ENCODE data around the gene LRRFIP2.

LRRFIP2 gene

DNA sequence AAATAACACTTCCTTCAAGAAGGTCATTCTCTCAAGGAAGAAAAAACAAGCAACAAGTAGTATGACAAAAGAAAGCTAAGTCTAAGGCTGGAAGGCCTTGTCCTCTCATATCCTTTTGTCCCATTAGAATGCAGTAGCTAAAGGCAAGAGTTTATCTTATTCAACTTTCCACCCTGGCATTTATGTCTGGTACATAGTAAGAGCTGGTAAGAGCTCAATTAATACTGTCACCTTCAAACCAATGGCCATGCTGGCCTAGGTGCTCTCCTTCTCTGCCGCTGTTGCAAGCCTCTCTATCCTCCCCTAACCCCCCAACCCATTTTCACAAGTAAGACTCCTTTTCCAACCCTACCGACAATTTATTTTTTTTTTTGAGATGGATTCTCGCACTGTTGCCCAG lies 81.9 kb downstream of the LRRFIP2 start:
- H3K27ac ChIP-seq: no peak overlapping the region

DNA sequence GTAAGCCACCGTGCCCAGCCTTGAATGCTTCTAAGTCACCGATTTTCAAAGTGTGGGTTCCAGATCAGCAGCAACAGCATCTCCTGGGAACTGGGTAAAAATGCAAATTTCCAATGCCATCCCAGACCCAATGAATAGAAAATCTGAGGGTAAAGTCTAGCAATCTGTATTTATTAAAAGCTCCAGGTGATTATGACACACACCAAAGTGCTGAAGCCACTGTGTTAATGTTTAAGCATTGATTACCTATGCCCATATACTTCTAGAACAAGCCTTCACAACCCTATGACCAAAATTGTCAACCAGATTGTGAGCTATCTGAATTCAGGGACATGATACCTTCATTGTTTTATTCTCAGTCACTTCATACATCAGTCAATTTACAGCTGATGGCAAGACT lies 86.5 kb downstream of the LRRFIP2 start:
- no peak for TF ChIP-seq ZFX (IDR thresholded peaks at IDR 0.05)
- TF ChIP-seq, protein P1, sequence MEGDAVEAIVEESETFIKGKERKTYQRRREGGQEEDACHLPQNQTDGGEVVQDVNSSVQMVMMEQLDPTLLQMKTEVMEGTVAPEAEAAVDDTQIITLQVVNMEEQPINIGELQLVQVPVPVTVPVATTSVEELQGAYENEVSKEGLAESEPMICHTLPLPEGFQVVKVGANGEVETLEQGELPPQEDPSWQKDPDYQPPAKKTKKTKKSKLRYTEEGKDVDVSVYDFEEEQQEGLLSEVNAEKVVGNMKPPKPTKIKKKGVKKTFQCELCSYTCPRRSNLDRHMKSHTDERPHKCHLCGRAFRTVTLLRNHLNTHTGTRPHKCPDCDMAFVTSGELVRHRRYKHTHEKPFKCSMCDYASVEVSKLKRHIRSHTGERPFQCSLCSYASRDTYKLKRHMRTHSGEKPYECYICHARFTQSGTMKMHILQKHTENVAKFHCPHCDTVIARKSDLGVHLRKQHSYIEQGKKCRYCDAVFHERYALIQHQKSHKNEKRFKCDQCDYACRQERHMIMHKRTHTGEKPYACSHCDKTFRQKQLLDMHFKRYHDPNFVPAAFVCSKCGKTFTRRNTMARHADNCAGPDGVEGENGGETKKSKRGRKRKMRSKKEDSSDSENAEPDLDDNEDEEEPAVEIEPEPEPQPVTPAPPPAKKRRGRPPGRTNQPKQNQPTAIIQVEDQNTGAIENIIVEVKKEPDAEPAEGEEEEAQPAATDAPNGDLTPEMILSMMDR (conservative IDR thresholded peaks at IDR 0.05): no peak
- H3K27ac ChIP-seq: no peak overlapping the region

More for the DNA sequence above, 81.9 kb downstream of the LRRFIP2 start:
- TF ChIP-seq, protein P1 (conservative IDR thresholded peaks at IDR 0.05): no peak
- TF ChIP-seq ZFX (IDR thresholded peaks at IDR 0.05): no peak

DNA sequence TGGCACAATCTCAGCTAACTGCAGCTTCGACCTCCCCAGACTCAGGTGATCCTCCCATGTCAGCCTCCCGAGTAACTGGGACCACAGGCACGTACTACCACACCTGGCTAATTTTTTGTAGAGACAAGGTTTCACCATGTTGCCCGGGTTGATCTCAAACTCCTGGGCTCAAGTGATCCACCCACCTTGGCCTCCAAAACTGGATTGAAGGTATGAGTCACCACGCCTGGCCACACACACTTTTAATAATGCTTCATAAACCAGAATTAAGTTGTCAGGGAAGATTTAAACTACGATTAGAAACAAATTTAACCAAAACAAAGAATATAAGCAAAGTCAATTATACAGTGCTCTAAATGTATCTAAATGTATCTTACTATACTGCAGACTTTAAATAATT lies 87.5 kb downstream of the LRRFIP2 start:
- no peak overlapping the region for H3K27ac ChIP-seq
- TF ChIP-seq ZFX (IDR thresholded peaks at IDR 0.05): no peak
- TF ChIP-seq, protein P1 (conservative IDR thresholded peaks at IDR 0.05): no peak

DNA sequence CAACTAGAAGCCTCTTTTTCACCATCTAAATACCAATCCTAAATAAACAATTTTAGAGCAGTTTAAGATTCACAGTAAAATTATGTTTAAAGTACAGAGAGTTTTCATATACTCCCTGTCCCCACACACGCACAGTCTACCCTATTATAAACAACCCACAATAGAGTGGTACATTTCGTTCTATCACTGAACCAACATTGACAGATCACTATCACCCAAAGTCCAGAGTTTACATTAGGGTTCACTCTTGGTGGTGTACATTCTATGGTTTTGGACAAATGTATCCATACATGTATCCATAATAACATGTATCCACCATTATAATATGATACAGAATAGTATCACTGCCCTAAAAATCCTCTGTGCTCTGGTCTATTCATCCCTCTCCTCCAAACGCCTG lies 92.1 kb downstream of the LRRFIP2 start:
- H3K27ac ChIP-seq: no peak overlapping the region
- TF ChIP-seq, protein P1 (conservative IDR thresholded peaks at IDR 0.05): no peak
- TF ChIP-seq ZFX (IDR thresholded peaks at IDR 0.05): no peak

DNA sequence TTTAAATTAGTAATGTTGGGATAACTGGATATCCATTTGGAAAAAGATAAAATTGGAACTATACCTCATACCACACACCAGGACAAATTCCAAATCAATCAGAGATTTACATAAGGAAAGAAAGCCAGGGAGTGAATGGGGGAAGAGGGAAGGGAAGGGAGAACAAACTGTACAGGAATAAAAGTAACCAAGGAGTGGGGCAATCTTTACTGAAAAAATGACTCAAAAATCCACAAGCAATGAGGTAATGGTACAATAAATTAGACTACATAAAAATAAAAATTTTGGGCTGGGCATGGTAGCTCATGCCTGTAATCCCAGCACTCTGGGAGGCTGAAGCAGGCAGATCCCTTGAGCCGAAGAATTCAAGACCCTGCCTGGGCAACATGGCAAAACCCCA lies 98.4 kb downstream of the LRRFIP2 start:
- TF ChIP-seq ZFX (IDR thresholded peaks at IDR 0.05): no peak
- TF ChIP-seq, protein P1 (conservative IDR thresholded peaks at IDR 0.05): no peak

DNA sequence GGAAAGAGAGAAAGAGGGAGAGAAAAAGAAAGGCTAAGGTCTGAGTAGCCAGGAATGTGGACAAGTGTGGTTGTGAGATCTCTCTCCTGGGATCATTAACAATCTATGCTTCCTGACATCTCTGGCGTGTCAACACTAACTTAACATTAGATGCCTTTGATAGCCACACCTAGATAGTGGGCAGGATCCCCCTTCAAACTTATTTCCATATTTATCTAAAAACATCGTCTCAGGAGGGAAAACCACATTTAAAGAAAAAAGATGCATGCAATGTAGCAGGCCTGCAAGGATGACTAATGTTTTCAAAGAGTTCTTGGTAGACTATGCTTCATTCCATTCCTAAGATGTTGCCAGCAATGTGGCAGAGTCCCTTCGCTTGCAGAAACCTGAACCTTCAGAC lies 100.2 kb downstream of the LRRFIP2 start:
- H3K27ac ChIP-seq: no peak overlapping the region
- TF ChIP-seq ZFX (IDR thresholded peaks at IDR 0.05): no peak
- TF ChIP-seq, protein P1 (conservative IDR thresholded peaks at IDR 0.05): no peak

More for the DNA sequence above, 98.4 kb downstream of the LRRFIP2 start:
- H3K27ac ChIP-seq: no peak overlapping the region

DNA sequence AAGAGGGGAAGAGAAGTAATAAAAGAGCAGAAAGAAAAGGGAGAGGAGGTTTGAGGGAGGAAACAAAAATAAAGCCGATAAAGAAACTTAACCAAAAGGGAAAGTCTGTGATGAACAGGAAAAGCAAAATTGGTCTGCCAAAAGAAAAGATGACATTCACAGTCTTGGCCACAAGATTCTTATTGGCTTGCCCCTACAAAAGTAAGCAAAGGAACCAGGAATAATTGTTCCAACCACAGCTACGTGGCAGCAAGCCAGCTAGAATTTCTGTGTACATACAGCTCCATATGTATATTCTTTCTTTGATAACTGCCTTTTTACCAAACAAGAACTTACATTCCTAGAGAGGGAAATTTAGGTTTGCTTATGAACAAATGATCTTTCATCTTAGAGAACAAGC lies 101.5 kb downstream of the LRRFIP2 start:
- no peak for TF ChIP-seq ZFX (IDR thresholded peaks at IDR 0.05)
- TF ChIP-seq, protein P1 (conservative IDR thresholded peaks at IDR 0.05): no peak
- H3K27ac ChIP-seq: no peak overlapping the region

All from C4-2B (cell line).